DOHH2 (cell line): ENCODE measurements around the gene MIEF2.

Experiments used
- H3F3A ChIP-seq: fragments of 200-600 bp; sonication (generic), shearing (Covaris generic); 2 replicates; pipeline ENCODE4 v1.6.0; 2016; ENCODE audit warnings: antibody characterized with exemption, mild to moderate bottlenecking; ENCODE audit not compliant: control insufficient read depth, insufficient read depth
- H3K27ac ChIP-seq: fragments of 200-600 bp; sonication (generic); 2 replicates; pipeline ENCODE4 v1.5.1; 2014; ENCODE audit warnings: low read depth, mild to moderate bottlenecking, low read length, moderate library complexity
- H3K27me3 ChIP-seq: fragments of 200-600 bp; sonication (generic); 2 replicates; pipeline ENCODE4 v1.6.1; 2014; ENCODE audit warnings: mild to moderate bottlenecking, low read length, mixed read lengths; ENCODE audit not compliant: control insufficient read depth
- H3K36me3 ChIP-seq: fragments of 200-600 bp; sonication (generic); 2 replicates; pipeline ENCODE4 v1.6.1; 2014; ENCODE audit warnings: mild to moderate bottlenecking, low read length, moderate library complexity, mixed read lengths; ENCODE audit not compliant: control insufficient read depth
- H3K4me1 ChIP-seq: fragments of 200-600 bp; sonication (generic); 2 replicates; pipeline ENCODE4 v1.6.1; 2014; ENCODE audit warnings: mild to moderate bottlenecking, low read length, mixed read lengths; ENCODE audit not compliant: control insufficient read depth
- H3K4me2 ChIP-seq: fragments of 200-600 bp; sonication (generic); 2 replicates; pipeline ENCODE4 v1.6.0; 2014; ENCODE audit warnings: mild to moderate bottlenecking, low read length, moderate library complexity
- H3K4me3 ChIP-seq: fragments of 200-600 bp; sonication (generic); 2 replicates; pipeline ENCODE4 v1.5.1; 2014; ENCODE audit warnings: mild to moderate bottlenecking, low read length, mixed read lengths
- H3K79me2 ChIP-seq: fragments of 200-600 bp; sonication (generic); 2 replicates; pipeline ENCODE4 v1.6.1; 2014; ENCODE audit warnings: mild to moderate bottlenecking, low read length, mixed read lengths; ENCODE audit not compliant: control insufficient read depth
- H3K9me2 ChIP-seq: fragments of 200-600 bp; sonication (generic); replicated peaks from 2 replicates; pipeline ENCODE4 v1.6.1; 2014; ENCODE audit warnings: mild to moderate bottlenecking, low read length, mixed read lengths; ENCODE audit not compliant: control insufficient read depth
- H3K9me3 ChIP-seq: fragments of 200-600 bp; sonication (generic); 2 replicates; pipeline ENCODE4 v1.6.1; 2014; ENCODE audit warnings: antibody characterized with exemption, low read length, mixed read lengths; ENCODE audit not compliant: control insufficient read depth, insufficient read depth
- H4K20me1 ChIP-seq: fragments of 200-600 bp; sonication (generic); 2 replicates; pipeline ENCODE4 v1.6.0; 2014; ENCODE audit warnings: low read depth, mild to moderate bottlenecking, antibody characterized with exemption, low read length, moderate library complexity; ENCODE audit not compliant: control insufficient read depth, insufficient read depth
- EZH2phosphoT487 ChIP-seq: fragments of 200-600 bp; sonication (generic); IDR thresholded peaks from 2 replicates; pipeline ENCODE4 v1.6.1; 2017; ENCODE audit warnings: borderline replicate concordance, mild to moderate bottlenecking, antibody characterized with exemption, low read length, moderate library complexity, mixed read lengths
- TF ChIP-seq, protein P1 (sequence below): fragments of 200-600 bp; sonication (generic); IDR thresholded peaks from one replicate; pipeline ENCODE4 v1.5.1; 2014; ENCODE audit warnings: antibody characterized with exemption, mild to moderate bottlenecking, low read depth, low read length; ENCODE audit not compliant: poor library complexity, severe bottlenecking

MIEF2 gene

DNA sequence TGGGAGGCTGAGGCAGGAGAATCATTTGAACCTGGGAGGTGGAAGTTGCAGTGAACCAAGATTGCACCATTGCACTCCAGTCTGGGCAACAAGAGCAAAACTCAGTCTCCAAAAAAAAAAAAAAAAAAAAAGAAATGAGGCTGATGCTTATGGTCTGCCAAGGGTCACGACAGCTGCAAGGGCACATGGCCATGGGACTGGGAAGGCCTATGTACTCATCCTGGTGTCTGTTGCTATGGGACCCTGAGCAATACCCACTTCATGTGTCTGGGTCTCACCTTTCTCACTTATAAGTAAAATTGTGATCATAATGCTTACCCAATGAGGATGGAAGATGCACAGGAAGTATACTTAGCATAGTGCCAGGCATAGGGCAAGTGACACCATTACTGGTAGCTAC is 16.6 kb downstream of the MIEF2 start:
- Histone ChIP-seq H3K27me3 (no peaks in the 10 kb centered on the region), H3K4me2 (no peak overlapping the region), H3K9me2 (no peaks in the 10 kb centered on the region), H4K20me1 (no peaks in the 10 kb centered on the region), H3K4me1 (no peaks in the 10 kb centered on the region), H3F3A (no peaks in the 10 kb centered on the region; the same call in 1 of the 2 replicates), H3K27ac (no peak overlapping the region), H3K9me3 (no peaks in the 10 kb centered on the region), H3K36me3 (peaks cover 70% of the 10 kb centered on the region), H3K4me3 (no peak overlapping the region), H3K79me2 (no peaks in the 10 kb centered on the region)
- TF ChIP-seq EZH2phosphoT487: no peak
- TF ChIP-seq, protein P1, sequence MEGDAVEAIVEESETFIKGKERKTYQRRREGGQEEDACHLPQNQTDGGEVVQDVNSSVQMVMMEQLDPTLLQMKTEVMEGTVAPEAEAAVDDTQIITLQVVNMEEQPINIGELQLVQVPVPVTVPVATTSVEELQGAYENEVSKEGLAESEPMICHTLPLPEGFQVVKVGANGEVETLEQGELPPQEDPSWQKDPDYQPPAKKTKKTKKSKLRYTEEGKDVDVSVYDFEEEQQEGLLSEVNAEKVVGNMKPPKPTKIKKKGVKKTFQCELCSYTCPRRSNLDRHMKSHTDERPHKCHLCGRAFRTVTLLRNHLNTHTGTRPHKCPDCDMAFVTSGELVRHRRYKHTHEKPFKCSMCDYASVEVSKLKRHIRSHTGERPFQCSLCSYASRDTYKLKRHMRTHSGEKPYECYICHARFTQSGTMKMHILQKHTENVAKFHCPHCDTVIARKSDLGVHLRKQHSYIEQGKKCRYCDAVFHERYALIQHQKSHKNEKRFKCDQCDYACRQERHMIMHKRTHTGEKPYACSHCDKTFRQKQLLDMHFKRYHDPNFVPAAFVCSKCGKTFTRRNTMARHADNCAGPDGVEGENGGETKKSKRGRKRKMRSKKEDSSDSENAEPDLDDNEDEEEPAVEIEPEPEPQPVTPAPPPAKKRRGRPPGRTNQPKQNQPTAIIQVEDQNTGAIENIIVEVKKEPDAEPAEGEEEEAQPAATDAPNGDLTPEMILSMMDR: no peak

DNA sequence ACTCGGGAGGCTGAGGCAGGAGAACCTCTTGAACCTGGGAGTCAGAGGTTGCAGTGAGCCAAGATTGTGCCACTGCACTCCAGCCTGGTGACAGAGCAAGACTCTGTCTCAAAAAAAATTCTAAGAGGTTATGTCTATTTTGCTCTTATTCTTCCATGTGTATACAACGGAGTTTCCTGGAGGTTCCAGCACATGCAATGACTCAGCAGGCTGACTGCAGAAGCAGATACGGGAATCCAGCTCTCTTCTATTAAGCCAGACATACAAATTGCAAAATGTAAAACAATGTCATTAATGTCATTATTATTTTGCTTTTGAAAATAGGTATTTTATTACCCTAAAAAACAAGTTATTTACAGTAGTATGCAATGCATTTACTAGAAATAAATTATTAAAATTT is 18.4 kb downstream of the MIEF2 start:
- Histone ChIP-seq H3K27me3 (no peaks in the 10 kb centered on the region), H3K9me2 (no peaks in the 10 kb centered on the region), H3K79me2 (no peaks in the 10 kb centered on the region), H3K4me3 (no peak overlapping the region), H3K27ac (no peak overlapping the region), H3K9me3 (no peaks in the 10 kb centered on the region), H3K36me3 (peaks cover 77% of the 10 kb centered on the region), H3F3A (no peaks in the 10 kb centered on the region), H3K4me2 (no peak overlapping the region), H3K4me1 (no peaks in the 10 kb centered on the region), H4K20me1 (no peaks in the 10 kb centered on the region)
- TF ChIP-seq, protein P1: no peak
- TF ChIP-seq EZH2phosphoT487: no peak

DNA sequence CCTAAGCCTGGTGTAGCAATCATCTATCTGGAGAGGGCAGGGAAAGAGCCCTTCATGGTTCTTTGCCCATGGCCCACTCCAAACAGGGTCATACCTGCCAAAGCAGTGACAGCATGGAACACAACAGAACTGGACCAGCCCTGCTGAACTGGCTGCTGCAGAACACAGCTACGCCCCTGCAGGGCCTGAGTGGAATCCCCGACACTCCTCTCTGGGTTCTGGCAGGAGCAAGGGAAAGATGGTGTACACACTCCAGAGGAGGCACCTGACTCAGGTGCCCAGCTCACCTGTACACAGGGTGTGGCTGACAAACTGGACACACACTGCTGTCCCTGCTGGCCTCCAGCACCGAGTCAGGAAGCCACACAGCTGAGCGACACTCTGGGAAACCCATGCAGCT is 19.8 kb downstream of the MIEF2 start:
- no peaks in the 10 kb centered on the region for H3K9me3 ChIP-seq
- no peak overlapping the region for H3K27ac ChIP-seq
- H4K20me1 ChIP-seq: no peaks in the 10 kb centered on the region
- no peaks in the 10 kb centered on the region for H3K4me1 ChIP-seq
- peaks cover 76% of the 10 kb centered on the region for H3K36me3 ChIP-seq
- H3K79me2 ChIP-seq: no peaks in the 10 kb centered on the region
- H3K4me2 ChIP-seq: no peak overlapping the region
- no peak overlapping the region for H3K4me3 ChIP-seq
- H3K27me3 ChIP-seq: no peaks in the 10 kb centered on the region
- TF ChIP-seq, protein P1: no peak
- no peak for TF ChIP-seq EZH2phosphoT487
- no peaks in the 10 kb centered on the region for H3K9me2 ChIP-seq
- H3F3A ChIP-seq: no peaks in the 10 kb centered on the region
